Endothelial cell of umbilical vein (primary cell): ENCODE measurements around the gene TAS1R1.

ENCODE experiments used
- EZH2 ChIP-seq: IDR thresholded peaks from 2 replicates; pipeline ENCODE4 v1.6.1; 2012; ENCODE audit warnings: borderline replicate concordance, low read depth, mild to moderate bottlenecking, moderate library complexity, low read length, inconsistent platforms; ENCODE audit not compliant: severe bottlenecking
- FOS ChIP-seq: IDR thresholded peaks from 2 replicates; pipeline ENCODE4 v1.6.1; 2011; ENCODE audit warnings: mild to moderate bottlenecking, low read length, moderate library complexity, borderline replicate concordance; ENCODE audit not compliant: insufficient read depth
- GATA2 ChIP-seq: IDR thresholded peaks from 2 replicates; pipeline ENCODE4 v1.7.0; 2011; ENCODE audit warnings: low read depth, mild to moderate bottlenecking, moderate library complexity, mixed read lengths, low read length; ENCODE audit not compliant: insufficient read length, insufficient read depth
- JUN ChIP-seq: IDR thresholded peaks from 2 replicates; pipeline ENCODE4 v1.6.1; 2011; ENCODE audit warnings: borderline replicate concordance, low read depth; ENCODE audit not compliant: insufficient read length, insufficient read depth
- MYC ChIP-seq: IDR thresholded peaks from one replicate; pipeline ENCODE4 v1.6.1; 2011; ENCODE audit warnings: mild to moderate bottlenecking, low read depth, low read length
- POLR2A ChIP-seq: IDR thresholded peaks from 2 replicates; pipeline ENCODE4 v1.6.1; 2012; ENCODE audit warnings: low read depth, mild to moderate bottlenecking, control low read depth, low read length
- POLR2AphosphoS5 ChIP-seq: IDR thresholded peaks from 2 replicates; pipeline ENCODE4 v1.6.1; 2012; ENCODE audit warnings: low read depth, mild to moderate bottlenecking, control low read depth, low read length, moderate library complexity; ENCODE audit not compliant: insufficient read depth
- TF ChIP-seq, protein P1 (sequence below), 2 donors: IDR thresholded peaks; 1 replicate in 1 of 2; 2 replicates in 1 of 2; pipeline ENCODE4 v1.5.1; 2011; ENCODE audit warnings: low read length in 2 of 2, mild to moderate bottlenecking in 2 of 2, moderate library complexity in 2 of 2, control low read depth in 1 of 2, inconsistent platforms in 1 of 2, low read depth in 1 of 2; ENCODE audit not compliant: insufficient read depth in 1 of 2; ENCODE audit errors: extremely low read depth in 1 of 2
- TF ChIP-seq, protein P2 (sequence below): IDR thresholded peaks from 2 replicates; pipeline ENCODE4 v1.6.1; 2011; ENCODE audit not compliant: insufficient read depth, insufficient read length

DNA sequence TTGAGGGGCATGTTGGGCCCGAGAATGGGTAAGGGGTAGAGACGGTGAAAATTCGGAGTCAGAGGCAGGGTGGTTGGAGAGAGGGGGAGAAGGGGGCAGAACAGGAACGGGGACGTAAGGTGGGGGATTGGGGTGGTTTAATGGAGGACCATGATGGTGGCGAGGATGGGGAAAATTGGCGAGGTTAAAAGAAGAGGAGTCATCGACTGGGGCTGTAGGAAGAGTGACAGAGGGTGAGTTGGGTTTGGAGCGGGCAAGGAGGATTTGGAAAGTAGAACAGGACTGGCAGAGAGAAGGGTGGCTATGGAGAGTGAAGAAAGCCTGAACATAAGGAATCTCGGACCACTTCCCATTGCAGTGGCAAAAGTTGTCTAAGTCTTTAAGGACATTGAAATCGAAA, 13.9 kb downstream of the TAS1R1 start:
- no peak for TF ChIP-seq GATA2
- TF ChIP-seq POLR2AphosphoS5, result no peak
- no peak for TF ChIP-seq EZH2
- TF ChIP-seq, protein P1, sequence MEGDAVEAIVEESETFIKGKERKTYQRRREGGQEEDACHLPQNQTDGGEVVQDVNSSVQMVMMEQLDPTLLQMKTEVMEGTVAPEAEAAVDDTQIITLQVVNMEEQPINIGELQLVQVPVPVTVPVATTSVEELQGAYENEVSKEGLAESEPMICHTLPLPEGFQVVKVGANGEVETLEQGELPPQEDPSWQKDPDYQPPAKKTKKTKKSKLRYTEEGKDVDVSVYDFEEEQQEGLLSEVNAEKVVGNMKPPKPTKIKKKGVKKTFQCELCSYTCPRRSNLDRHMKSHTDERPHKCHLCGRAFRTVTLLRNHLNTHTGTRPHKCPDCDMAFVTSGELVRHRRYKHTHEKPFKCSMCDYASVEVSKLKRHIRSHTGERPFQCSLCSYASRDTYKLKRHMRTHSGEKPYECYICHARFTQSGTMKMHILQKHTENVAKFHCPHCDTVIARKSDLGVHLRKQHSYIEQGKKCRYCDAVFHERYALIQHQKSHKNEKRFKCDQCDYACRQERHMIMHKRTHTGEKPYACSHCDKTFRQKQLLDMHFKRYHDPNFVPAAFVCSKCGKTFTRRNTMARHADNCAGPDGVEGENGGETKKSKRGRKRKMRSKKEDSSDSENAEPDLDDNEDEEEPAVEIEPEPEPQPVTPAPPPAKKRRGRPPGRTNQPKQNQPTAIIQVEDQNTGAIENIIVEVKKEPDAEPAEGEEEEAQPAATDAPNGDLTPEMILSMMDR (IDR thresholded peaks at IDR 0.05; ENCODE audit: extremely low read depth in 1 of 2, insufficient read depth in 1 of 2, low read depth in 1 of 2, low read length in 2 of 2), result no peak
- no peak for TF ChIP-seq POLR2A
- TF ChIP-seq MYC, result no peak
- TF ChIP-seq FOS, result no peak
- TF ChIP-seq, protein P2, sequence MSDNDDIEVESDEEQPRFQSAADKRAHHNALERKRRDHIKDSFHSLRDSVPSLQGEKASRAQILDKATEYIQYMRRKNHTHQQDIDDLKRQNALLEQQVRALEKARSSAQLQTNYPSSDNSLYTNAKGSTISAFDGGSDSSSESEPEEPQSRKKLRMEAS, result no peak
- TF ChIP-seq JUN, result no peak
